Neural cell (in vitro differentiated cells): ENCODE measurements around the gene NUP42. TPM values are rescaled to one million over a fixed set of nuclear protein-coding genes. Genes with fewer than 3 reads are reported as not detected.

Experiments used
- H2AFZ ChIP-seq: fragments of 200-600, 300-800 bp; sonication (generic), shearing (Covaris generic); 2 replicates; pipeline ENCODE4 v1.6.0; 2014; ENCODE audit warnings: low read depth, mild to moderate bottlenecking, antibody characterized with exemption, low read length, moderate library complexity
- H3F3A ChIP-seq: fragments of 200-600 bp; shearing (Covaris generic); 2 replicates; pipeline ENCODE4 v1.6.1; 2016; ENCODE audit warnings: mild to moderate bottlenecking, moderate library complexity, mixed read lengths, antibody characterized with exemption, low read length; ENCODE audit not compliant: insufficient read depth, poor library complexity, severe bottlenecking
- H3K27ac ChIP-seq: fragments of 200-600, 300-800 bp; sonication (generic), shearing (Covaris generic); 2 replicates; pipeline ENCODE4 v1.5.1; 2014; ENCODE audit warnings: mild to moderate bottlenecking, low read length, moderate library complexity
- H3K27me3 ChIP-seq: fragments of 300-800, 200-600 bp; sonication (generic), shearing (Covaris generic); 2 replicates; pipeline ENCODE4 v1.6.0; 2014; ENCODE audit warnings: mild to moderate bottlenecking, low read depth, low read length, moderate library complexity; ENCODE audit not compliant: insufficient read depth
- H3K36me3 ChIP-seq: fragments of 300-800, 200-600 bp; sonication (generic), shearing (Covaris generic); 2 replicates; pipeline ENCODE4 v1.5.1; 2014; ENCODE audit warnings: mild to moderate bottlenecking, antibody characterized with exemption, low read length, moderate library complexity; ENCODE audit not compliant: insufficient read depth
- H3K4me2 ChIP-seq: fragments of 300-800, 200-600 bp; sonication (generic), shearing (Covaris generic); 2 replicates; pipeline ENCODE4 v1.6.0; 2014; ENCODE audit warnings: mild to moderate bottlenecking, low read length
- H3K4me3 ChIP-seq: fragments of 300-800, 200-600 bp; sonication (generic), shearing (Covaris generic); 2 replicates; pipeline ENCODE4 v1.5.1; 2014; ENCODE audit warnings: mild to moderate bottlenecking, low read length, moderate library complexity
- H3K79me2 ChIP-seq: fragments of 200-600 bp; shearing (Covaris generic); replicated peaks from 2 replicates; pipeline ENCODE4 v1.6.0; 2014; ENCODE audit warnings: mild to moderate bottlenecking, low read length, moderate library complexity; ENCODE audit not compliant: insufficient read depth
- H3K9ac ChIP-seq: fragments of 300-800, 200-600 bp; sonication (generic), shearing (Covaris generic); 2 replicates; pipeline ENCODE4 v1.6.1; 2016; ENCODE audit warnings: mild to moderate bottlenecking, low read length, mixed read lengths
- H3K9me2 ChIP-seq: fragments of 200-600 bp; shearing (Covaris generic); 2 replicates; pipeline ENCODE4 v1.6.1; 2016; ENCODE audit warnings: mild to moderate bottlenecking, low read length, mixed read lengths; ENCODE audit not compliant: insufficient read depth
- H3K9me3 ChIP-seq: fragments of 200-600, 300-800 bp; sonication (generic), shearing (Covaris generic); 2 replicates; pipeline ENCODE4 v1.6.1; 2016; ENCODE audit warnings: mild to moderate bottlenecking, mixed run types, low read length, moderate library complexity, mixed read lengths
- H4K20me1 ChIP-seq: fragments of 200-600 bp; shearing (Covaris generic); 2 replicates; pipeline ENCODE4 v1.6.1; 2016; ENCODE audit warnings: mild to moderate bottlenecking, mixed run types; ENCODE audit not compliant: insufficient read depth
- EP300 ChIP-seq: fragments of 450-650 bp; conservative IDR thresholded peaks from 2 replicates; pipeline ENCODE4 v1.6.1; 2014; ENCODE audit warnings: antibody characterized with exemption, mild to moderate bottlenecking, moderate library complexity; ENCODE audit not compliant: poor library complexity, severe bottlenecking
- EZH2 ChIP-seq: fragments of 200-600, 300-800 bp; shearing (Covaris generic), sonication (generic); IDR thresholded peaks from 2 replicates; pipeline ENCODE4 v1.6.1; 2014; ENCODE audit warnings: antibody characterized with exemption, low read length, borderline replicate concordance, mild to moderate bottlenecking; ENCODE audit not compliant: insufficient read depth, poor library complexity, severe bottlenecking
- MXI1 ChIP-seq: fragments of 450-650 bp; conservative IDR thresholded peaks from 2 replicates; pipeline ENCODE4 v1.6.1; 2014; ENCODE audit warnings: antibody characterized with exemption, mild to moderate bottlenecking; ENCODE audit not compliant: poor library complexity, severe bottlenecking
- POLR2AphosphoS5 ChIP-seq: IDR thresholded peaks from 2 replicates; pipeline ENCODE4 v1.6.1; 2012
- RAD21 ChIP-seq: fragments of 450-650 bp; conservative IDR thresholded peaks from 2 replicates; pipeline ENCODE4 v1.6.1; 2014; ENCODE audit warnings: antibody characterized with exemption, mild to moderate bottlenecking, moderate library complexity
- SMC3 ChIP-seq: fragments of 450-650 bp; conservative IDR thresholded peaks from 2 replicates; pipeline ENCODE4 v1.6.1; 2014; ENCODE audit warnings: antibody characterized with exemption, mild to moderate bottlenecking, moderate library complexity; ENCODE audit not compliant: poor library complexity
- TAF1 ChIP-seq: IDR thresholded peaks from 2 replicates; pipeline ENCODE4 v1.6.1; 2012; ENCODE audit warnings: low read depth
- polyA plus RNA-seq: library from polyadenylated mRNA; depleted of rRNA; stranded (reverse); fragments of >200 nt; gene quantifications from 2 replicates; pipeline ENCODE4 v1.2.3, GENCODE V29; 2014
- TF ChIP-seq, protein P1 (sequence below): fragments of 450-650 bp; IDR thresholded peaks from 2 replicates; pipeline ENCODE4 v1.5.1; 2014; ENCODE audit warnings: antibody characterized with exemption, mild to moderate bottlenecking, moderate library complexity; ENCODE audit not compliant: poor library complexity, severe bottlenecking
- TF ChIP-seq, protein P2 (sequence below): IDR thresholded peaks from 2 replicates; pipeline ENCODE4 v1.6.1; 2012; ENCODE audit warnings: borderline replicate concordance

The NUP42 gene
- polyA plus RNA-seq, 1 donor from 2014 or later = 106 TPM

DNA sequence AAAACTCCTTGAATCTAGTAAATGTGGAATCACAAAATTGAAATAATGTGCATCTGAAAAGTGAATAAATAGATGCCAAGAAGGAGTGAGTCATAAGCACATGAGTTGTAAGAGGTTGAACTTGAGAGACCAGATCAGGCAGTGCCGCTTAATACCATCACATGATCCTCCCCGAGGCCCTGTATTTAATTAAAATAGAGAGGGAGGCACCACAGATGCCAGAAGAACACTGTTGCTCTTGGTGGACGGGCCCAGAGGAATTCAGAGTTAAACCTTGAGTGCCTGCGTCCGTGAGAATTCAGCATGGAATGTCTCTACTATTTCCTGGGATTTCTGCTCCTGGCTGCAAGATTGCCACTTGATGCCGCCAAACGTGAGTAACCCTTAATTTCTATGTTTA, 64.7 kb downstream of the NUP42 start, which contains the start of gene GPNMB:
TSS of gene GPNMB (plus strand) at position 221 of the 400 bp plus-strand sequence. CDS start at position 304, 83 bp downstream.
- no peak within 1 kb of the TSS for H3K4me2 ChIP-seq

DNA sequence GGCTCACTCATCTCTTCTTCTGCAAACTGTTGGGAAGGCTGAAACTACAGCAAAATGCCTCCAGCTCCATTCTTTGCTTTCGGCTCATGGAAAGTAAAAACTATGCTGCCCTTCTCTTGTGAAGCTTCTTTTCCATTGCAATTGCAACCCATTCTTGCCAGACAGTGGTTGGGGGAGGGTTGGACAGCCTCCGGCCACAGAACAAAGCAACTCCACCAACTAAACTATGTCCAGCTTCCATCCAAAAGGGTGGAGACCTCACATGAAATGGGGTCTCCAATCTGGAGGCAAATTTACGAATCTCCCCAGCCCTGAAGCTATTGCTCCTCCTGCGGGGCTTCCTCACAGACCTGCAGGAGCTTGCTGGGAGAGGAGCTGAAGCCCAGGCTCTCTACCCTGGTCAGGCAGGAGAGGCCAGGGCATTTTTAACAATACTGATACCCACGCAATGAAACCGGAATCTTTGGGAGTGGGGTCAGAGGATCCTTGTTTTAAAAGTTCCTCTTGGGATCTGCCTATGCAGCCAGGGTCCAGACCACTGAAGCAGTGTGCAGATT, 65.3 kb downstream of the NUP42 start:
- H2AFZ ChIP-seq = no peak overlapping the region
- H3K27ac ChIP-seq = no peak overlapping the region
- no peak overlapping the region for H3K4me3 ChIP-seq
- H3K27me3 ChIP-seq = peaks cover 10% of the 10 kb centered on the region
- no peak overlapping the region for H3K9ac ChIP-seq
- H3K36me3 ChIP-seq = no peaks in the 10 kb centered on the region
- H3K9me3 ChIP-seq = no peaks in the 10 kb centered on the region
- TF ChIP-seq POLR2AphosphoS5 (no peak), SMC3 (no peak), MXI1 (no peak), EP300 (no peak)
- TF ChIP-seq, protein P1, sequence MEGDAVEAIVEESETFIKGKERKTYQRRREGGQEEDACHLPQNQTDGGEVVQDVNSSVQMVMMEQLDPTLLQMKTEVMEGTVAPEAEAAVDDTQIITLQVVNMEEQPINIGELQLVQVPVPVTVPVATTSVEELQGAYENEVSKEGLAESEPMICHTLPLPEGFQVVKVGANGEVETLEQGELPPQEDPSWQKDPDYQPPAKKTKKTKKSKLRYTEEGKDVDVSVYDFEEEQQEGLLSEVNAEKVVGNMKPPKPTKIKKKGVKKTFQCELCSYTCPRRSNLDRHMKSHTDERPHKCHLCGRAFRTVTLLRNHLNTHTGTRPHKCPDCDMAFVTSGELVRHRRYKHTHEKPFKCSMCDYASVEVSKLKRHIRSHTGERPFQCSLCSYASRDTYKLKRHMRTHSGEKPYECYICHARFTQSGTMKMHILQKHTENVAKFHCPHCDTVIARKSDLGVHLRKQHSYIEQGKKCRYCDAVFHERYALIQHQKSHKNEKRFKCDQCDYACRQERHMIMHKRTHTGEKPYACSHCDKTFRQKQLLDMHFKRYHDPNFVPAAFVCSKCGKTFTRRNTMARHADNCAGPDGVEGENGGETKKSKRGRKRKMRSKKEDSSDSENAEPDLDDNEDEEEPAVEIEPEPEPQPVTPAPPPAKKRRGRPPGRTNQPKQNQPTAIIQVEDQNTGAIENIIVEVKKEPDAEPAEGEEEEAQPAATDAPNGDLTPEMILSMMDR = no peak
- TF ChIP-seq, protein P2, sequence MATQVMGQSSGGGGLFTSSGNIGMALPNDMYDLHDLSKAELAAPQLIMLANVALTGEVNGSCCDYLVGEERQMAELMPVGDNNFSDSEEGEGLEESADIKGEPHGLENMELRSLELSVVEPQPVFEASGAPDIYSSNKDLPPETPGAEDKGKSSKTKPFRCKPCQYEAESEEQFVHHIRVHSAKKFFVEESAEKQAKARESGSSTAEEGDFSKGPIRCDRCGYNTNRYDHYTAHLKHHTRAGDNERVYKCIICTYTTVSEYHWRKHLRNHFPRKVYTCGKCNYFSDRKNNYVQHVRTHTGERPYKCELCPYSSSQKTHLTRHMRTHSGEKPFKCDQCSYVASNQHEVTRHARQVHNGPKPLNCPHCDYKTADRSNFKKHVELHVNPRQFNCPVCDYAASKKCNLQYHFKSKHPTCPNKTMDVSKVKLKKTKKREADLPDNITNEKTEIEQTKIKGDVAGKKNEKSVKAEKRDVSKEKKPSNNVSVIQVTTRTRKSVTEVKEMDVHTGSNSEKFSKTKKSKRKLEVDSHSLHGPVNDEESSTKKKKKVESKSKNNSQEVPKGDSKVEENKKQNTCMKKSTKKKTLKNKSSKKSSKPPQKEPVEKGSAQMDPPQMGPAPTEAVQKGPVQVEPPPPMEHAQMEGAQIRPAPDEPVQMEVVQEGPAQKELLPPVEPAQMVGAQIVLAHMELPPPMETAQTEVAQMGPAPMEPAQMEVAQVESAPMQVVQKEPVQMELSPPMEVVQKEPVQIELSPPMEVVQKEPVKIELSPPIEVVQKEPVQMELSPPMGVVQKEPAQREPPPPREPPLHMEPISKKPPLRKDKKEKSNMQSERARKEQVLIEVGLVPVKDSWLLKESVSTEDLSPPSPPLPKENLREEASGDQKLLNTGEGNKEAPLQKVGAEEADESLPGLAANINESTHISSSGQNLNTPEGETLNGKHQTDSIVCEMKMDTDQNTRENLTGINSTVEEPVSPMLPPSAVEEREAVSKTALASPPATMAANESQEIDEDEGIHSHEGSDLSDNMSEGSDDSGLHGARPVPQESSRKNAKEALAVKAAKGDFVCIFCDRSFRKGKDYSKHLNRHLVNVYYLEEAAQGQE = no peak
- H3K79me2 ChIP-seq = no peaks in the 10 kb centered on the region
- no peaks in the 10 kb centered on the region for H4K20me1 ChIP-seq
- no peaks in the 10 kb centered on the region for H3F3A ChIP-seq
- H3K4me2 ChIP-seq = no peak overlapping the region
- no peaks in the 10 kb centered on the region for H3K9me2 ChIP-seq

More for the DNA sequence above, 64.7 kb downstream of the NUP42 start, which contains the start of gene GPNMB:
- Histone ChIP-seq H3K27ac (no peak within 1 kb of the TSS), H3F3A (no peaks in the 10 kb centered on the region), H3K36me3 (no peaks in the 10 kb centered on the region), H3K4me3 (no peak within 1 kb of the TSS), H4K20me1 (no peaks in the 10 kb centered on the region), H3K9ac (no peak within 1 kb of the TSS), H3K27me3 (peaks cover 10% of the 10 kb centered on the region), H2AFZ (no peak within 1 kb of the TSS), H3K9me2 (no peaks in the 10 kb centered on the region), H3K9me3 (no peaks in the 10 kb centered on the region), H3K79me2 (no peaks in the 10 kb centered on the region)
- TF ChIP-seq MXI1 (no peak), RAD21 (no peak), EZH2 (no peak), POLR2AphosphoS5 (no peak), EP300 (no peak), SMC3 (no peak), TAF1 (no peak)
- TF ChIP-seq, protein P2 = no peak
- TF ChIP-seq, protein P1 = no peak
